ENCODE measurements around the gene EXO1.
A peak's percentile ranks its signal among the peaks of the same experiment; 100 is the strongest.
"Not testable (repeated sequence)": the region's sequence is repeated elsewhere in the genome, so short reads cannot be mapped to it uniquely, and the experiment has no call there.

Gene EXO1

GRCh38 chr1:241847796-241848685 is at the start of gene EXO1:
TSS of gene EXO1 (plus strand) at chr1:241848204. CDS start at chr1:241850426, 2,222 bp downstream.
- DNase-seq: peak; percentile 92

DNA sequence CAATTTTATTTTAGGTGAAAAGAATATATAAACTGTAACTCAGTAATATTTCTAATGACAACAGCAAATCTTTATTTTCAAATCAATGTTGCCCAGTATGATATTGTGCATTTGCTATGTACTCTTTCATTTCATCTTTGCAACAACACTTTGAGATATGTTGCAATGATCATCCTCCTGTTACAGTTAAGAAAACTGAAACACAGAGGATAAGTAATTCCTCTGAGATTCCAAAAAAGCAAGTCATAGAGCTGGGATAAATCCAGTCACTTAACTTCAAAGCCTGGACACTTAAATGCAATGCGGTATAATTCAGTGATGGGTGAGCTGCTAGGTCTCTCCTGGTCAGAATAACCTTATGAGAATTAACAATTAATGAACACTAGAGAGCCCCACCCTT is 48.6 kb upstream of the EXO1 start:
- DNase-seq: no peak

GRCh38 chr1:241800640-241801039 is 47.4 kb upstream of the EXO1 start:
- DNase-seq: no peak

- DNase-seq: no peak
Measured at GRCh38 chr1:241802863-241803262, 45.1 kb upstream of the EXO1 start.

DNA sequence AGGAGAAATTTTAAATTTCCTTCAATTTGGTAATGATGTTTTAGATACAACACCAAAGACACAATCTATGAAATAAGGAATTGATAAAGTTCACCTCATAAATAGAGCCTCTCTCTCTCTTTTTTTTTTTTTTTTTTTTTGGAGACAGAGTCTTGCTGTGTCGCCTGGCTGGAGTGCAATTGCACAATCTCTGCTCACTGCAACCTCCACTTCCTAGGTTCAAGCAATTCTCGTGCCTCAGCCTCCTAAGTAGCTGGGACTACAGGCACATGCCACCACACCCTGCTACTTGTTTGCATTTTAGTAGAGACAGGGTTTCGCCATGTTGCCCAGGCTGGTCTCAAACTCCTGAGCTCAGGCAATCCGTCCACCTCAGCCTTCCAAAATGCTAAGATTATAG is 43.3 kb upstream of the EXO1 start:
- not testable (repeated sequence) for DNase-seq

GRCh38 chr1:241808265-241808664 is 39.7 kb upstream of the EXO1 start:
- DNase-seq: no peak

DNA sequence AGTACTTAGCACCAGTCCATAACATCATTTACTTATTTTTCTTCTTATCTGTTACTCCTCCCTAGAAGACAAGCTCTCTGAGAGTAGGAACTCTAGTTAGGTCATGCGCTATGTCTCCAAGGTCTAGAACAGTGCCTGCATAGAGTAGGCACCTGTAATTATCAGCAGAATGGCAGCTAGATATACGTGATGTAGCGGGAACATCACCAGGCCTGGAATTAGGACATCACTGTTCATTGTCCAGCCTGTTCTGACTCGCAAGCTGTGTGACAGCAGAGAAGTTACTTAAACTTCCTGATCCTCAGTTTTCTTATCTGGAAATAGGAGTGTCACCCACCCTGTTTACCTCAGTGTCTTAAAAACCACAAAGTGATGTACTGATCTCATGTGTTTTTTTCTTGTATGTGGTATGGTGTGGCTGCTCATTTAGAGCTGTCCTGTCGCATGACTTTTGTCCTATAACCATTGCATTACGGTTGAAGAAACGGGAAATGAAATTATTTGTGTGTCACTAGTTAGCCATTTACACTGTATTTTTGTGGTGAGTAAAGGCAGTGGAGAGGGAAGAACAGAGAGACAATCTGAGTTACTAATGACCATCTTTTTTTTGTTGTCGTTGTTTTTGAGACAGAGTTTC is 37.1 kb upstream of the EXO1 start:
- DNase-seq: no peak

GRCh38 chr1:241813768-241814320 is 34.2 kb upstream of the EXO1 start:
- no peak for DNase-seq

GRCh38 chr1:241816008-241816407 is 32.0 kb upstream of the EXO1 start:
- DNase-seq: no peak

- DNase-seq: no peak
Measured at GRCh38 chr1:241817331-241817792, 30.6 kb upstream of the EXO1 start.

GRCh38 chr1:241817956-241818612 is 29.9 kb upstream of the EXO1 start:
- DNase-seq: no peak

GRCh38 chr1:241819340-241819866 is 28.6 kb upstream of the EXO1 start:
- no peak for DNase-seq

DNA sequence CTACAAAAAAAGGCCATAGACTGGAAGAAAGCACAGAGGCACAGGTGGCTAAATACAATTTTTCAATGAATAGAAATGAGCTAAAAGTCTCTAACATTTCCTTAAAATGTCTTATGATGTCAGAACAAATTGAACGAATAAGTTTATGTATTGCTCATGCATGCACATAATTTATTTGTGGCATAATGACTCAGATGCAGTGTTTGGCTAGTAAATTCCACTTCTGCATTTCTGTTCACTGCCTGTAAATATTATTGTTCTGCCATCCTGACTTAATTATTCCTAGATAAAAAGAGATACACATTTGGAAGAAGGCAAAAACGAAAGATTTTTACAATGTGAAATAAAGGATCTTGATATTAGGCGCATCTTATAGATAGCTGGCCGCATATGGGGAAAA is 26.6 kb upstream of the EXO1 start:
- DNase-seq: no peak

DNA sequence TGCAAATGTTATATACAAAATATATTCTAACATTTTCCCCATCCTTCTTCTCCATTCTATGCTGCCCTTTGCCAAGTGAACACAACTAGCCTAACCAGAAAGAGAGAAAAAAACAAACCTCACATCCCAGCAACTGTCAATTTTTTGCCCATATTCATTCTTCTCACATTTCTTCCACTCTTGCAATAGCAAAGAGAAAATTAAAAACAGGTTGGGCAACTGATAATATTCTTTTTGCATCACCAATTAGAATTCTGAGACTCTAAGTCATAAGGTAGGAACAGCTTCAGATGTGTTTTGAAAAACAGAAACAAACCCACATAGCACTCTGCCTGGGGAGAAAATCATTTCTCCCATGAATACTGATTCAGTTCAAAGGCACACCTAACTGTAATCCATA is 25.2 kb upstream of the EXO1 start:
- no peak for DNase-seq

- DNase-seq: no peak
Measured at GRCh38 chr1:241823925-241824324, 24.1 kb upstream of the EXO1 start.

GRCh38 chr1:241825581-241825980 is 22.4 kb upstream of the EXO1 start:
- DNase-seq: no peak

- not testable (repeated sequence) for DNase-seq
Measured at GRCh38 chr1:241826613-241827012, 21.4 kb upstream of the EXO1 start.

GRCh38 chr1:241827264-241827663 is 20.7 kb upstream of the EXO1 start:
- DNase-seq: no peak

- DNase-seq: no peak
Measured at GRCh38 chr1:241828463-241829021, 19.5 kb upstream of the EXO1 start.

DNA sequence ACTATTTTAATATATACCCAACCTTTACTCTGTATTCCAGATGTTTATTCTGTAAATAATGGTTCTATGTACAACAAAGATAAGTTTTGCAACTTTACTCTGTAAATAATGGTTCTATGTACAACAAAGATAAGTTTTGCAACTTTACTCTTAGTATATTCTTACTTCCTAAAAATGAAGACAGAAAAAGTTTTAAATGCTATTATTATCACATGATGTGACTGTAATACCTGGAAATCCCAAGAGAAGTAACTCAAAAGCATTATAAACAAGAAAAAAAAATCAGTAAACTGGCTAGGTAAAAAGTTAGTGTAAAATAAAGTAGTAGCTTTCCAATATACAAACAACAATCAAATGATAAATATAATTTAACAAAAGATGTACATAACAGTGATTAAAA is 18.5 kb upstream of the EXO1 start:
- no peak for DNase-seq

DNA sequence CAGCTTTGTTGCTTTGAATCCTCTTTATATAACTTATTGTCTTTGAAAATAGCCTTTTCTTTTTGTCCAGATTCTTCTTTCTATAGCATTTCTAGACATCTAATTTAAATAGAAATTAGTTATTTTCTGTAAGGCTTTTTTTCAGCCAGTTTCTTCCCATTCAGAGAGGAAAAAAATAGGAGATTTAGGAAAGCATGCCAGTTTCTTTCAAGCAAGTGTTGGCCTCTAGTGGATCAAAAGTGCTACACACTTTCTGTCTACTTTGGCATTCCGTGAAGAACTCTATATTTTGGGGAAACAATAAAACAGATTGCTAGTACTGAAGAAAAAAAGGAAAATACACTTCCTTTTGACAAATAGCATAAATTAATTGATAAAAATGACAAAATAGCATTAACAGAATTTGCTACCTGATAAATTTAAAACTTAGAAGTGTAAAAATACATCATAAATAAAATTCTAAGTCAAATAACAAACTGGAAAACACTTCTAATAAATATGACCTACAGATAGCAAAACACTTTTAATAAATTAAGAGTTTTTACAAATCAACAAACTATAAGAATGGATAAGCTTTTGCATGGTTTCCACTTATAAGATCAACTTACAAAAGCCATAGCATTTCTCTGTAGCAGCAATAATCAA is 13.1 kb upstream of the EXO1 start:
- no peak for DNase-seq

DNA sequence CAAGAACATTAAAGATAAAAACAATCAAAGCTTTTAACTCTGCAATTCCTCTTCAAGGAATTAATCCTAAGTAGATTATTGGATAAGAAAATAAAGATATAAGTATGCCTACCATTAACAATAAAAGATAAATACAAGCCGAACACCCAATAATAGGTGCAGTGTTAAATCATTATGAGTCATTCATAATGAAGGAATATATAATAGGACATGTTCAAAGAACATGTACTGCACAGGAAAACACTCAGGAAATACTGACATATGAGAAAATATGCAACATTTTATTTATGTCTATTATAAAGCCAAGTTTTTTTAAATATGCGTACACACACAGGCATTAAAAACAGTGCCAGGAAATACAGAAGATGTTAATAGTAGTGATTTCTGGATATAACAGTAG is 11.1 kb upstream of the EXO1 start:
- no peak for DNase-seq

Data from activated CD4-positive, alpha-beta T cell treated with anti-CD3 and anti-CD28 coated beads, Interleukin-2, Interleukin-6, amounts not matched to agents 100 ng/mL and 50 ng/mL, durations not matched to agents 16 hours and 8 hours (primary cell).